MCF 10A (cell line): ENCODE measurements around the gene CHCHD3. TPM values are rescaled to one million over a fixed set of nuclear protein-coding genes. Genes with fewer than 3 reads are reported as not detected.

ENCODE experiments used
- BruUV-seq: library from RNA; stranded (reverse); fragments of 400-500 nt; replicated peaks from 2 replicates; lab custom pipeline; 2021; lab: Mats Ljungman, UMichigan
- CTCF ChIA-PET: fragments of 300-600 bp; sonication (Branson Sonifier 250); formaldehyde crosslinking; extraction: SDS; loops from one replicate; lab custom pipeline; 2021; ENCODE audit warnings: antibody characterized with exemption, inconsistent platforms; lab: Yijun Ruan, JAX
- POLR2A ChIA-PET: fragments of 300-600, 350-650 bp; sonication (Branson Sonifier 250); formaldehyde crosslinking; extraction: SDS; loops from one replicate; lab custom pipeline; 2020; ENCODE audit warnings: antibody characterized with exemption, inconsistent platforms; lab: Yijun Ruan, JAX
- DNase-seq: peaks from one replicate; pipeline ENCODE4 v3.0.0-alpha.2; 2018; ENCODE audit not compliant: unreplicated experiment
- H3K27ac Mint-ChIP-seq: one replicate; pipeline ENCODE4 v1.8.0; 2022; ENCODE audit warnings: mild to moderate bottlenecking, low read depth, mixed read lengths; ENCODE audit not compliant: unreplicated experiment
- H3K27me3 Mint-ChIP-seq: one replicate; pipeline ENCODE4 v1.8.0; 2022; ENCODE audit warnings: mixed read lengths; ENCODE audit not compliant: insufficient read depth, unreplicated experiment
- H3K36me3 Mint-ChIP-seq: one replicate; pipeline ENCODE4 v1.8.0; 2022; ENCODE audit warnings: mild to moderate bottlenecking, moderate library complexity, mixed read lengths; ENCODE audit not compliant: insufficient read depth, unreplicated experiment
- H3K4me1 Mint-ChIP-seq: one replicate; pipeline ENCODE4 v1.8.0; 2022; ENCODE audit warnings: mixed read lengths; ENCODE audit not compliant: insufficient read depth, unreplicated experiment
- H3K4me3 Mint-ChIP-seq: one replicate; pipeline ENCODE4 v1.8.0; 2022; ENCODE audit warnings: mild to moderate bottlenecking, moderate library complexity, mixed read lengths; ENCODE audit not compliant: unreplicated experiment
- H3K9me3 Mint-ChIP-seq: one replicate; pipeline ENCODE4 v1.8.0; 2022; ENCODE audit warnings: mixed read lengths; ENCODE audit not compliant: unreplicated experiment
- intact Hi-C: fragments of 100-400 bp; cut with micrococcal nuclease; formaldehyde crosslinking; loops from 2 replicates; pipeline ENCODE4 v1.14.1; 2022
- total RNA-seq: library from RNA; stranded (reverse); gene quantifications from 2 replicates; pipeline ENCODE4 v1.2.3, GENCODE V29; 2022
- TF ChIP-seq, protein P1 (sequence below): fragments of 200-600 bp; IDR thresholded peaks from one replicate; pipeline ENCODE4 v1.8.0; 2022; ENCODE audit warnings: antibody characterized with exemption, mild to moderate bottlenecking; ENCODE audit not compliant: unreplicated experiment

Gene CHCHD3
- total RNA-seq, 1 experiment from 2014 or later, result 102 TPM

DNA sequence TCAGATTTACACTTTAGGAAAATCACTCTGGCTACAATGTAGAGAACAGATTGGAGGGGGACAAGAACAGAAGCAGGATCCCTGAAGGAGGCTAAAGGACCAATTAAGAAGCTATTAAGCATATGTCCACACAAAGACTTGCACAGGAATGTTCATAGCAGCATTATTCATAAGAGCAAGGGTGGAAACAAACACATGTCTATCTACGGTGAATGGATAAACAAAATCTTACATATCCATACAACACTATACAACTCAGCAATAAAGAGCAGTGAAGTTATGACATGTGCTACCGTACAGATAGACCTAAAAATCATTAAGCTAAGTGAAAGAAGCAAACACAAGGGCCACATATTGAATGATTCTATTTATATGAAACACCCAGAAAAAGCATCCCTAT, 10.4 kb downstream of the CHCHD3 start:
- H3K4me1 Mint-ChIP-seq, result peaks cover 6% of the 10 kb centered on the region
- DNase-seq, result no peak
- TF ChIP-seq, protein P1, sequence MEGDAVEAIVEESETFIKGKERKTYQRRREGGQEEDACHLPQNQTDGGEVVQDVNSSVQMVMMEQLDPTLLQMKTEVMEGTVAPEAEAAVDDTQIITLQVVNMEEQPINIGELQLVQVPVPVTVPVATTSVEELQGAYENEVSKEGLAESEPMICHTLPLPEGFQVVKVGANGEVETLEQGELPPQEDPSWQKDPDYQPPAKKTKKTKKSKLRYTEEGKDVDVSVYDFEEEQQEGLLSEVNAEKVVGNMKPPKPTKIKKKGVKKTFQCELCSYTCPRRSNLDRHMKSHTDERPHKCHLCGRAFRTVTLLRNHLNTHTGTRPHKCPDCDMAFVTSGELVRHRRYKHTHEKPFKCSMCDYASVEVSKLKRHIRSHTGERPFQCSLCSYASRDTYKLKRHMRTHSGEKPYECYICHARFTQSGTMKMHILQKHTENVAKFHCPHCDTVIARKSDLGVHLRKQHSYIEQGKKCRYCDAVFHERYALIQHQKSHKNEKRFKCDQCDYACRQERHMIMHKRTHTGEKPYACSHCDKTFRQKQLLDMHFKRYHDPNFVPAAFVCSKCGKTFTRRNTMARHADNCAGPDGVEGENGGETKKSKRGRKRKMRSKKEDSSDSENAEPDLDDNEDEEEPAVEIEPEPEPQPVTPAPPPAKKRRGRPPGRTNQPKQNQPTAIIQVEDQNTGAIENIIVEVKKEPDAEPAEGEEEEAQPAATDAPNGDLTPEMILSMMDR, result no peak
- no peaks in the 10 kb centered on the region for H3K9me3 Mint-ChIP-seq
- no TSS peak for BruUV-seq
- POLR2A ChIA-PET, result interaction anchor here (0.9 kb wide), 1 partner anchor 8 kb away, joined by 3 read pairs; no protein-coding TSS in a partner anchor
- H3K36me3 Mint-ChIP-seq, result peaks cover 16% of the 10 kb centered on the region
- H3K27ac Mint-ChIP-seq, result no peak overlapping the region
- intact Hi-C loops, result no loop called here
- no peak overlapping the region for H3K4me3 Mint-ChIP-seq
- H3K27me3 Mint-ChIP-seq, result no peaks in the 10 kb centered on the region
- CTCF ChIA-PET, result interaction anchor here (0.8 kb wide), 1 partner anchor 1350 kb away, joined by 3 read pairs; no protein-coding TSS in a partner anchor

DNA sequence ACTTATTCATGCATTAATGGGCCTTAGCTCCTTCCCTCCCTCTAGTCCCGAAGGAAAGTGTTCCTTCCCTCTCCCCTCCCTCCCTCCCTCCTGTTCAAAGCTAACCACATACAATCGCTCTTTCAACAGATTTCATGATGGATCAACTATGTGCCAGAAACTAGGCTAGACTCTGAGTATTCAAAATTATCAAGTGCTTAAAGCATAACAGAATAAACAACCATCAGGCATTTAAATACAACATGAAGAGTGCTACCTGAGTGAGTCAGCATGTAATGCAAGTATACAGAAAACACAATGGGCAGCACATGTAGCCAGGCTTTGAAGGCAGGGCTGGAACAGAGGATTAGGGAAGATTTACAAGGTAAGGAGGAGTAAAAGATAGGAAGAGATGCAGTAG, 11.3 kb downstream of the CHCHD3 start:
- H3K36me3 Mint-ChIP-seq, result peaks cover 19% of the 10 kb centered on the region
- intact Hi-C loops, result no loop called here
- TF ChIP-seq, protein P1, result no peak
- ChIA-PET POLR2A (interaction anchor here (0.9 kb wide), 1 partner anchor 8 kb away, joined by 3 read pairs; no protein-coding TSS in a partner anchor), CTCF (no interaction called here)
- peaks cover 6% of the 10 kb centered on the region for H3K4me1 Mint-ChIP-seq
- BruUV-seq, result no TSS peak
- H3K9me3 Mint-ChIP-seq, result no peaks in the 10 kb centered on the region
- H3K4me3 Mint-ChIP-seq, result no peak overlapping the region
- no peak for DNase-seq
- H3K27me3 Mint-ChIP-seq, result no peaks in the 10 kb centered on the region
- H3K27ac Mint-ChIP-seq, result peak overlapping the region; percentile 8

DNA sequence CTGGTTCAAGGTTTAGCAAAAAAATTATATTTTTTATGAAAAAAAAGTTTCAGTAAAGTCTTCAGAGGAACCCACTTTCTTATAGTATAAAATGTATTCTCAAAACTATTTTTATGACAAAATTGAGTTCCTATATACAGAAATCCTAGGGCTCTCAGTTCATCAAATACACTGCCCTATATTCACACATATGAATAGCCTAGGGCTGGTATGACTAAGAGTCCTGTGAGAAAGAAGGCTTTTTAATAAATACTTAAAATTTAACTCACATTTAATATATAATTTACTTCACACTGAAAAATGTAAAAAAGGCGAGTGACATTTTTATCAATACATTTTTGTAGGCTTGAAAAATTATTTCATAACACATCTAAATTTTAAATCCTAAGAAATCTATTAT, 16.6 kb downstream of the CHCHD3 start:
- H3K4me1 Mint-ChIP-seq, result peaks cover 8% of the 10 kb centered on the region
- no peak overlapping the region for H3K4me3 Mint-ChIP-seq
- BruUV-seq, result no TSS peak
- H3K9me3 Mint-ChIP-seq, result no peaks in the 10 kb centered on the region
- CTCF ChIA-PET, result no interaction called here
- H3K27ac Mint-ChIP-seq, result no peak overlapping the region
- DNase-seq, result no peak
- POLR2A ChIA-PET, result interaction anchor here (0.7 kb wide), 1 partner anchor 17 kb away, joined by 4 read pairs; the partner anchor contains the start of gene CHCHD3
- TF ChIP-seq, protein P1, result no peak
- peaks cover 29% of the 10 kb centered on the region for H3K36me3 Mint-ChIP-seq
- intact Hi-C loops, result no loop called here
- H3K27me3 Mint-ChIP-seq, result no peaks in the 10 kb centered on the region

DNA sequence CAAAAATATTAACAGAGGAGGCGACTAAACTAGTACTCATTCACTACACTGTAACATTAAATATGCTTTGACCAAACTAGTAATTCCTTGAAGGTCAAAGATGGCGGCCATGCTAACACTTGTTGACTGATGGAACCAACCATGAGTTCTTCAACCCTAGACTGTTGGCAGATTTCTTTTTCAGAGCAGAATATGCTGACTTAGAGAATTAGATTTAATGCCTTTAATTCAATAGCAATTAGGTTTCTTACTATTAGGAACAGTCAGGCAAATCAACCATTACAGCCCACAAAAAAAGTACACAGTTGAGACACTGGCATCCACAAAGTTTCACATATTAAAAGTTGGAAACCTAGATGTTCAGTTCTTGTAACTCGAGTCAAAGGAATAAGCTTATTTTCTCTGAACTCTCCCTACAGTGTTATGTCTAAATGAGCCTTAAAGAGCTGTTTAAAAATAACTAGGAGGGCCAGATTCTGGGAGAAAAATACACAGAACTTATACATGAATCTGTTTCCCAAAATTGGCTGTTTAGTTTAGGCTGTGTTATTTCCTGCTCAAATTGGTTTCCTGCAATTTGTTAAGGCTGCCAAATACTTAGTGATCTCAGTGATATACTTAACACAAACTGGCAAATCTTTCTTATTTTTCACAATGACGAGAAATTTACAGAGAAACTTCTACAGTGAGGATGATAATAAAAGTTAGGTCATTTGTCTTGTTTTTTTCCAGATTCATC, 17.6 kb downstream of the CHCHD3 start:
- no peak overlapping the region for H3K27ac Mint-ChIP-seq
- peaks cover 8% of the 10 kb centered on the region for H3K4me1 Mint-ChIP-seq
- no peak for DNase-seq
- H3K36me3 Mint-ChIP-seq, result peaks cover 29% of the 10 kb centered on the region
- BruUV-seq, result no TSS peak
- CTCF ChIA-PET, result interaction anchor here (0.6 to 0.7 kb wide), 2 partner anchors 14 to 32 kb away, joined by 3 read pairs; no protein-coding TSS in a partner anchor
- H3K9me3 Mint-ChIP-seq, result no peaks in the 10 kb centered on the region
- TF ChIP-seq, protein P1, result no peak
- intact Hi-C loops, result no loop called here
- no peaks in the 10 kb centered on the region for H3K27me3 Mint-ChIP-seq
- H3K4me3 Mint-ChIP-seq, result no peak overlapping the region
- POLR2A ChIA-PET, result interaction anchor here (0.9 kb wide), 1 partner anchor 12 kb away, joined by 3 read pairs; no protein-coding TSS in a partner anchor
